PC-9 (cell line): ENCODE measurements around the gene ADAMTS6. TPM values are rescaled to one million over a fixed set of nuclear protein-coding genes. Genes with fewer than 3 reads are reported as not detected.

ENCODE experiments used
- BruUV-seq: library from RNA; stranded (reverse); fragments of 400-500 nt; replicated peaks from 2 replicates; lab custom pipeline; 2021; lab: Mats Ljungman, UMichigan
- CTCF ChIA-PET: fragments of 300-600 bp; sonication (Branson Sonifier 250); formaldehyde crosslinking; loops from one replicate; lab custom pipeline; 2022; ENCODE audit warnings: antibody characterized with exemption; lab: Charles Lee
- POLR2A ChIA-PET: fragments of 300-600 bp; sonication (Branson Sonifier 250); formaldehyde crosslinking; loops from one replicate; lab custom pipeline; 2022; ENCODE audit warnings: antibody characterized with exemption; ENCODE audit not compliant: unreplicated experiment; lab: Charles Lee
- DNase-seq, 2 experiments: peaks; one replicate each; pipeline versions ENCODE4 v3.0.0 to v3.0.0-alpha.2; 2015 to 2022; ENCODE audit warnings: mixed read lengths in 1 of 2
- H2AFZ ChIP-seq: fragments of 200-600 bp; sonication (generic); 2 replicates; pipeline ENCODE4 v1.8.1; 2017; ENCODE audit warnings: antibody characterized with exemption
- H3F3A ChIP-seq: fragments of 200-600 bp; sonication (generic); 2 replicates; pipeline ENCODE4 v1.8.1; 2017; ENCODE audit warnings: antibody characterized with exemption, mild to moderate bottlenecking, low read depth; ENCODE audit not compliant: insufficient read depth
- H3K27ac ChIP-seq: fragments of 200-600 bp; sonication (generic); 2 replicates; pipeline ENCODE4 v1.6.1; 2016; ENCODE audit warnings: mixed run types
- H3K27me3 ChIP-seq: fragments of 200-600 bp; sonication (generic); 2 replicates; pipeline ENCODE4 v1.6.1; 2016; ENCODE audit warnings: low read depth, mixed run types; ENCODE audit not compliant: insufficient read depth
- H3K36me3 ChIP-seq: fragments of 200-600 bp; sonication (generic); 2 replicates; pipeline ENCODE4 v1.6.1; 2016; ENCODE audit warnings: low read depth, mixed run types
- H3K4me1 ChIP-seq: fragments of 200-600 bp; sonication (generic); replicated peaks from 2 replicates; pipeline ENCODE4 v1.6.1; 2016; ENCODE audit warnings: mixed run types; ENCODE audit not compliant: insufficient read depth
- H3K4me2 ChIP-seq: fragments of 200-600 bp; sonication (generic); 2 replicates; pipeline ENCODE4 v1.6.1; 2017; ENCODE audit warnings: mixed run types
- H3K4me3 ChIP-seq: fragments of 200-600 bp; sonication (generic); 2 replicates; pipeline ENCODE4 v1.6.1; 2016; ENCODE audit warnings: mixed run types
- H3K79me2 ChIP-seq: fragments of 200-600 bp; sonication (generic); 2 replicates; pipeline ENCODE4 v1.6.1; 2017; ENCODE audit warnings: low read depth, mixed run types
- H3K9me2 ChIP-seq: fragments of 200-600 bp; sonication (generic); 2 replicates; pipeline ENCODE4 v1.8.1; 2017; ENCODE audit warnings: mild to moderate bottlenecking; ENCODE audit not compliant: insufficient read depth
- H3K9me3 ChIP-seq: fragments of 200-600 bp; sonication (generic); 2 replicates; pipeline ENCODE4 v1.8.1; 2016; ENCODE audit warnings: low read depth; ENCODE audit not compliant: insufficient read depth
- H4K20me1 ChIP-seq: fragments of 200-600 bp; sonication (generic); 2 replicates; pipeline ENCODE4 v1.8.1; 2017; ENCODE audit not compliant: insufficient read depth
- CTCF ChIP-seq: fragments of 200-600 bp; sonication (generic); conservative IDR thresholded peaks from 2 replicates; pipeline ENCODE4 v1.6.1; 2017; ENCODE audit warnings: mixed run types, antibody characterized with exemption, mild to moderate bottlenecking, moderate library complexity
- EZH2 ChIP-seq: fragments of 200-600 bp; sonication (generic); IDR thresholded peaks from 2 replicates; pipeline ENCODE4 v1.8.0; 2017; ENCODE audit warnings: antibody characterized with exemption, low read depth
- intact Hi-C: fragments of 100-400 bp; cut with micrococcal nuclease; formaldehyde crosslinking; loops from one replicate; pipeline ENCODE4 v1.10.0; 2022; ENCODE audit not compliant: unreplicated experiment
- total RNA-seq: library from RNA; stranded (reverse); gene quantifications from 2 replicates; pipeline ENCODE4 v1.2.3, GENCODE V29; 2021

ADAMTS6 gene
- total RNA-seq, 1 experiment from 2014 or later: 1.4 TPM

- Histone ChIP-seq H3K79me2 (no peaks in the 10 kb centered on the region), H3K4me1 (peaks cover 26% of the 10 kb centered on the region), H3F3A (no peaks in the 10 kb centered on the region), H3K9me2 (no peaks in the 10 kb centered on the region), H3K36me3 (no peaks in the 10 kb centered on the region; the same call in 1 of the 2 replicates), H3K4me3 (no peak overlapping the region), H2AFZ (no peak overlapping the region), H3K27me3 (no peaks in the 10 kb centered on the region), H4K20me1 (no peaks in the 10 kb centered on the region), H3K4me2 (no peak overlapping the region), H3K9me3 (no peaks in the 10 kb centered on the region; the same call in 1 of the 2 replicates), H3K27ac (no peak overlapping the region)
- no TSS peak for BruUV-seq
- ChIA-PET POLR2A (no interaction called here), CTCF (interaction anchor here (0.6 kb wide), 1 partner anchor 584 kb away, joined by 3 read pairs; no protein-coding TSS in a partner anchor)
- TF ChIP-seq CTCF (no peak), EZH2 (no peak)
- DNase-seq: no peak
- intact Hi-C loops: loop anchor here (10.0 kb wide), 1 partner anchor 250 kb away; no protein-coding TSS in a partner anchor
Observed at GRCh38 chr5:65204966-65205365, 276.8 kb downstream of the ADAMTS6 start.

GRCh38 chr5:65203746-65204145 lies 278.0 kb downstream of the ADAMTS6 start:
- no peaks in the 10 kb centered on the region for H3K27me3 ChIP-seq
- TF ChIP-seq EZH2: no peak
- no peak for TF ChIP-seq CTCF
- no peak overlapping the region for H3K4me2 ChIP-seq
- H3K36me3 ChIP-seq: no peaks in the 10 kb centered on the region; the same call in 1 of the 2 replicates
- no peaks in the 10 kb centered on the region for H3K9me2 ChIP-seq
- BruUV-seq: no TSS peak
- ChIA-PET CTCF (no interaction called here), POLR2A (no interaction called here)
- intact Hi-C loops: loop anchor here (10.0 kb wide), 1 partner anchor 249 kb away; no protein-coding TSS in a partner anchor
- peaks cover 22% of the 10 kb centered on the region for H3K4me1 ChIP-seq
- H3K79me2 ChIP-seq: no peaks in the 10 kb centered on the region
- no peaks in the 10 kb centered on the region for H4K20me1 ChIP-seq
- no peak overlapping the region for H2AFZ ChIP-seq
- DNase-seq: no peak
- H3K4me3 ChIP-seq: no peak overlapping the region
- H3K27ac ChIP-seq: peak overlapping the region; percentile 14
- H3K9me3 ChIP-seq: no peaks in the 10 kb centered on the region; the same call in 1 of the 2 replicates
- H3F3A ChIP-seq: peaks cover 4% of the 10 kb centered on the region; the same call in 1 of the 2 replicates

GRCh38 chr5:65199993-65200675 lies 281.6 kb downstream of the ADAMTS6 start:
- no peak for DNase-seq
- POLR2A ChIA-PET: no interaction called here
- Histone ChIP-seq H3K4me3 (no peak overlapping the region), H3K27me3 (no peaks in the 10 kb centered on the region), H3K36me3 (no peaks in the 10 kb centered on the region), H3K79me2 (no peaks in the 10 kb centered on the region), H3K27ac (no peak overlapping the region), H4K20me1 (no peaks in the 10 kb centered on the region), H3F3A (peaks cover 4% of the 10 kb centered on the region; the same call in 1 of the 2 replicates), H3K9me3 (no peaks in the 10 kb centered on the region; the same call in 1 of the 2 replicates), H2AFZ (no peak overlapping the region), H3K4me1 (peaks cover 28% of the 10 kb centered on the region), H3K9me2 (no peaks in the 10 kb centered on the region), H3K4me2 (no peak overlapping the region)
- intact Hi-C loops: loop anchor here (2.0 to 10.0 kb wide), 4 partner anchors 41 to 283 kb away; no protein-coding TSS in a partner anchor
- no TSS peak for BruUV-seq
- CTCF ChIA-PET: no interaction called here
- TF ChIP-seq CTCF (no peak), EZH2 (no peak)
